ENCODE data around the gene SLC25A21. TPM values are rescaled to one million over a fixed set of nuclear protein-coding genes. Genes with fewer than 3 reads are reported as not detected.

Gene SLC25A21
- total RNA-seq, 1 donor from 2014 or later, result 6.4 TPM

DNA sequence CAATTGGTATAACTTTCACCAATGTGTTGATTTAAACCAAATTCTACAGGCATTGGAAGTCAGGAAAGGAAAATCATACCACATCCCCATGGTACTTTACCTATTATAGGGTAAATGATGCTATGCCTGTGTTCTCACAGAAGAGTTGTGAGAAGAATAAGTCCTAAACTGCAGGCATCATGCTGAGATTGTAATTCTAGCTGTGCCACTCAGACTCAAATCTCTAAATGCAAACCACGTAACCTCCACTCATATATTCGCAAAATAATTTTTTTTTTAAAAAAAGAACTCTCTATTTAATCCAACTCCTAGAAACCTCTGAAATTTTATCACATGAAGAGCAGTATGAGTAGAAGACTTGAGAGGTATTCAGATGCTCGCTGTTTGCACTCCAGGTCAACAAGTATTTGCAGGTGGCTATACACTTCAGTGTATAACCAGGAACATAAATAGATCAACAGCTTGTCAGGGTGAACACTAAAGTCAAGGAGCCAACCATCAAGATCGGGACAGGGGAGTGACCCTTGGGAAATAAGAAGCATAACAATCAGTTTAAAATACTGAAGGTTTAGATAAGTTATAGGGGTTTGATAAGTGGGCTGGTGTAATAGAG lies 110.1 kb downstream of the SLC25A21 start:
- Histone ChIP-seq H3F3A (ENCODE audit: low read depth) (no peaks in the 10 kb centered on the region), H4K20me1 (ENCODE audit: low read depth) (no peaks in the 10 kb centered on the region), H3K9me3 (ENCODE audit: low read depth) (no peaks in the 10 kb centered on the region), H3K4me1 (peaks cover 19% of the 10 kb centered on the region), H3K4me2 (no peak overlapping the region), H3K79me2 (ENCODE audit: low read depth) (no peaks in the 10 kb centered on the region), H2AFZ (replicated peaks) (no peak overlapping the region), H3K9ac (no peak overlapping the region), H3K27me3 (no peaks in the 10 kb centered on the region), H3K27ac (no peak overlapping the region), H3K4me3 (no peak overlapping the region), H3K36me3 (no peaks in the 10 kb centered on the region)
- Mint-ChIP-seq H3K27ac (no peak overlapping the region), H3K36me3 (no peaks in the 10 kb centered on the region), H3K4me1 (peaks cover 4% of the 10 kb centered on the region), H3K9me3 (no peaks in the 10 kb centered on the region), H3K4me3 (no peak overlapping the region), H3K27me3 (ENCODE audit: insufficient read depth, low read depth) (no peaks in the 10 kb centered on the region)
- no peak for DNase-seq (ENCODE audit: low spot score)
- TF ChIP-seq, protein P1, sequence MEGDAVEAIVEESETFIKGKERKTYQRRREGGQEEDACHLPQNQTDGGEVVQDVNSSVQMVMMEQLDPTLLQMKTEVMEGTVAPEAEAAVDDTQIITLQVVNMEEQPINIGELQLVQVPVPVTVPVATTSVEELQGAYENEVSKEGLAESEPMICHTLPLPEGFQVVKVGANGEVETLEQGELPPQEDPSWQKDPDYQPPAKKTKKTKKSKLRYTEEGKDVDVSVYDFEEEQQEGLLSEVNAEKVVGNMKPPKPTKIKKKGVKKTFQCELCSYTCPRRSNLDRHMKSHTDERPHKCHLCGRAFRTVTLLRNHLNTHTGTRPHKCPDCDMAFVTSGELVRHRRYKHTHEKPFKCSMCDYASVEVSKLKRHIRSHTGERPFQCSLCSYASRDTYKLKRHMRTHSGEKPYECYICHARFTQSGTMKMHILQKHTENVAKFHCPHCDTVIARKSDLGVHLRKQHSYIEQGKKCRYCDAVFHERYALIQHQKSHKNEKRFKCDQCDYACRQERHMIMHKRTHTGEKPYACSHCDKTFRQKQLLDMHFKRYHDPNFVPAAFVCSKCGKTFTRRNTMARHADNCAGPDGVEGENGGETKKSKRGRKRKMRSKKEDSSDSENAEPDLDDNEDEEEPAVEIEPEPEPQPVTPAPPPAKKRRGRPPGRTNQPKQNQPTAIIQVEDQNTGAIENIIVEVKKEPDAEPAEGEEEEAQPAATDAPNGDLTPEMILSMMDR (IDR thresholded peaks at IDR 0.05), result no peak
- TF ChIP-seq EZH2phosphoT487 (IDR thresholded peaks at IDR 0.05) (no peak), EZH2 (IDR thresholded peaks at IDR 0.05) (no peak)

- Histone ChIP-seq H3K27ac (no peak overlapping the region), H3K4me1 (peaks cover 20% of the 10 kb centered on the region), H2AFZ (replicated peaks) (no peak overlapping the region), H3K36me3 (no peaks in the 10 kb centered on the region), H3K4me2 (no peak overlapping the region), H3K9me3 (ENCODE audit: low read depth) (no peaks in the 10 kb centered on the region), H3F3A (ENCODE audit: low read depth) (no peaks in the 10 kb centered on the region), H3K9ac (no peak overlapping the region), H3K79me2 (ENCODE audit: low read depth) (no peaks in the 10 kb centered on the region), H4K20me1 (ENCODE audit: low read depth) (no peaks in the 10 kb centered on the region), H3K4me3 (no peak overlapping the region), H3K27me3 (no peaks in the 10 kb centered on the region)
- TF ChIP-seq EZH2 (IDR thresholded peaks at IDR 0.05) (no peak), EZH2phosphoT487 (IDR thresholded peaks at IDR 0.05) (no peak)
- TF ChIP-seq, protein P1 (IDR thresholded peaks at IDR 0.05), result no peak
- Mint-ChIP-seq H3K9me3 (no peaks in the 10 kb centered on the region), H3K36me3 (no peaks in the 10 kb centered on the region), H3K27me3 (ENCODE audit: insufficient read depth, low read depth) (no peaks in the 10 kb centered on the region), H3K27ac (no peak overlapping the region), H3K4me1 (peaks cover 5% of the 10 kb centered on the region), H3K4me3 (no peak overlapping the region)
- DNase-seq (ENCODE audit: low spot score), result no peak
Observed at GRCh38 chr14:37061697-37062096, 110.7 kb downstream of the SLC25A21 start.

DNA sequence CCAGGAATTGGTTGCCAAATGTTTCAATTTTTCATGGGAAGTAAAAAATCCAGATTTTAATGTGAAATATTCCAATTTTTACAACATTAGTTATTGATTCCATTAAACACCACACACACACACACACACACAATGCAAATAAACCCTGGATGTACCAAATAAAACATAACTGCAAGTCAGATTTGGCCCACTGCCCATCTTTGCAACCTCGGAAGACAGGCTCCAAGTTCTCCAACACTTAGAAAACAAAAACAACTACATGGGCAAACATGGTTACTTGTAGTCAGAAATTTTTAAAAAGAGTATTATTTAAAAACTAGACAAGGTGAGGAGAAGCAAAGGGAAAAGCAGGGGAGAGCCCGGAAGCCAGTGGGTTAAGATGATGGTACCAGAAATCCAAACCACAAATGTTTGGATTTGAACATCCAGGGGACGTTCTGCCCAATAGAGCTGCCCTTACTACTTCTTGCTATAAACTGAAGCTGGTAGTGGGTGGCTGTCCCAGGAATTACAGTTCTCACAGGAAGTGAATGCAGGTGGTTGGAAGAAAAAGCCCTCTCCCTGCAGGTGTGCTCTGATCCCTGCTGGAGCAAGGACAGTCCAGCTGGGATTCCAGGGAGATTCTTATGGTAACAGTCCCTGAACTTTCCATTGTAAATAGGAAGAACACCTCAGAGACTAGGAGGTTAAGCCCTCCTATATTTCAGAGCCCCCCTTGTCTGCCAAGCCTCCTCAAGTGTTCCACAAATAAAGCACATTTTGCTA lies 111.7 kb downstream of the SLC25A21 start:
- no peaks in the 10 kb centered on the region for H3K27me3 Mint-ChIP-seq (ENCODE audit: insufficient read depth, low read depth)
- H3K36me3 Mint-ChIP-seq, result no peaks in the 10 kb centered on the region
- no peak for DNase-seq (ENCODE audit: low spot score)

More for the DNA sequence above, 111.7 kb downstream of the SLC25A21 start:
- no peak overlapping the region for H3K9ac ChIP-seq
- Mint-ChIP-seq H3K9me3 (no peaks in the 10 kb centered on the region), H3K4me1 (peaks cover 9% of the 10 kb centered on the region), H3K27ac (no peak overlapping the region), H3K4me3 (no peak overlapping the region)
- peaks cover 22% of the 10 kb centered on the region for H3K4me1 ChIP-seq
- no peak overlapping the region for H2AFZ ChIP-seq (replicated peaks)
- no peaks in the 10 kb centered on the region for H3K9me3 ChIP-seq (ENCODE audit: low read depth)
- TF ChIP-seq EZH2 (IDR thresholded peaks at IDR 0.05), result no peak
- TF ChIP-seq, protein P1 (IDR thresholded peaks at IDR 0.05), result no peak
- TF ChIP-seq EZH2phosphoT487 (IDR thresholded peaks at IDR 0.05), result no peak
- no peaks in the 10 kb centered on the region for H4K20me1 ChIP-seq (ENCODE audit: low read depth)
- no peak overlapping the region for H3K27ac ChIP-seq
- H3F3A ChIP-seq (ENCODE audit: low read depth), result no peaks in the 10 kb centered on the region
- H3K36me3 ChIP-seq, result no peaks in the 10 kb centered on the region
- H3K27me3 ChIP-seq, result no peaks in the 10 kb centered on the region
- H3K79me2 ChIP-seq (ENCODE audit: low read depth), result no peaks in the 10 kb centered on the region
- no peak overlapping the region for H3K4me3 ChIP-seq
- H3K4me2 ChIP-seq, result no peak overlapping the region
